ENCODE results near the gene BHLHE40. TPM values are rescaled to one million over a fixed set of nuclear protein-coding genes. Genes with fewer than 3 reads are reported as not detected.

The BHLHE40 gene
- total and polyA plus RNA-seq, 2 experiments from 2014 or later, result 67.1 to 116 TPM

DNA sequence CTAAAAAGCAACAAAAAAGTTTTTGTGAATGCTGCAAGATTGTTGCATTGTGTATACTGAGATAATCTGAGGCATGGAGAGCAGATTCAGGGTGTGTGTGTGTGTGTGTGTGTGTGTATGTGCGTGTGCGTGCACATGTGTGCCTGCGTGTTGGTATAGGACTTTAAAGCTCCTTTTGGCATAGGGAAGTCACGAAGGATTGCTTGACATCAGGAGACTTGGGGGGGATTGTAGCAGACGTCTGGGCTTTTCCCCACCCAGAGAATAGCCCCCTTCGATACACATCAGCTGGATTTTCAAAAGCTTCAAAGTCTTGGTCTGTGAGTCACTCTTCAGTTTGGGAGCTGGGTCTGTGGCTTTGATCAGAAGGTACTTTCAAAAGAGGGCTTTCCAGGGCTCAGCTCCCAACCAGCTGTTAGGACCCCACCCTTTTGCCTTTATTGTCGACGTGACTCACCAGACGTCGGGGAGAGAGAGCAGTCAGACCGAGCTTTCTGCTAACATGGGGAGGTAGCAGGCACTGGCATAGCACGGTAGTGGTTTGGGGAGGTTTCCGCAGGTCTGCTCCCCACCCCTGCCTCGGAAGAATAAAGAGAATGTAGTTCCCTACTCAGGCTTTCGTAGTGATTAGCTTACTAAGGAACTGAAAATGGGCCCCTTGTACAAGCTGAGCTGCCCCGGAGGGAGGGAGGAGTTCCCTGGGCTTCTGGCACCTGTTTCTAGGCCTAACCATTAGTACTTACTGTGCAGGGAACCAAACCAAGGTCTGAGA lies 4.7 kb downstream of the BHLHE40 start:
- Histone ChIP-seq H3K36me3 (replicated peaks; ENCODE audit: insufficient read depth, low read depth) (no peaks in the 10 kb centered on the region), H3K27me3 (no peaks in the 10 kb centered on the region), H3K4me2 (peak overlapping the region; percentile 77), H3K4me3 (no peak overlapping the region), H2AFZ (no peak overlapping the region), H3K79me2 (peaks cover 29% of the 10 kb centered on the region), H3K9me3 (ENCODE audit: low read depth) (no peaks in the 10 kb centered on the region), H3K27ac (peak overlapping the region; percentile 39), H3K4me1 (ENCODE audit: insufficient read depth) (peaks cover 19% of the 10 kb centered on the region), H4K20me1 (ENCODE audit: insufficient read depth, poor library complexity, severe bottlenecking) (peaks cover 6% of the 10 kb centered on the region), H3K9me2 (replicated peaks; ENCODE audit: insufficient read depth) (no peaks in the 10 kb centered on the region)
- TF ChIP-seq EZH2 (IDR thresholded peaks at IDR 0.05; ENCODE audit: borderline replicate concordance), result no peak
- no peak for TF ChIP-seq EZH2phosphoT487 (IDR thresholded peaks at IDR 0.05; ENCODE audit: low read depth, severe bottlenecking, unreplicated experiment)
- TF ChIP-seq CTCF (IDR thresholded peaks at IDR 0.05; ENCODE audit: poor library complexity), result no peak
- WGBS (ENCODE audit: low lambda C conversion rate, missing lambda C conversion rate), result 48% methylated on average over 16 of the region's 16 CpGs
- DNase-seq (ENCODE audit: low spot score), result peak; percentile 74

GRCh38 chr3:4984511-4984864 lies 5.3 kb downstream of the BHLHE40 start:
- no peaks in the 10 kb centered on the region for H3K36me3 ChIP-seq (replicated peaks; ENCODE audit: insufficient read depth, low read depth)
- peaks cover 19% of the 10 kb centered on the region for H3K4me1 ChIP-seq (ENCODE audit: insufficient read depth)
- 92% methylated on average over 9 of the region's 9 CpGs for WGBS (ENCODE audit: low lambda C conversion rate, missing lambda C conversion rate)
- no peaks in the 10 kb centered on the region for H3K9me3 ChIP-seq (ENCODE audit: low read depth)
- H2AFZ ChIP-seq, result no peak overlapping the region
- peaks cover 6% of the 10 kb centered on the region for H4K20me1 ChIP-seq (ENCODE audit: insufficient read depth, poor library complexity, severe bottlenecking)
- no peaks in the 10 kb centered on the region for H3K9me2 ChIP-seq (replicated peaks; ENCODE audit: insufficient read depth)
- H3K27me3 ChIP-seq, result no peaks in the 10 kb centered on the region
- TF ChIP-seq CTCF (IDR thresholded peaks at IDR 0.05; ENCODE audit: poor library complexity), result no peak
- no peak for TF ChIP-seq EZH2phosphoT487 (IDR thresholded peaks at IDR 0.05; ENCODE audit: low read depth, severe bottlenecking, unreplicated experiment)
- TF ChIP-seq EZH2 (IDR thresholded peaks at IDR 0.05; ENCODE audit: borderline replicate concordance), result no peak
- H3K27ac ChIP-seq, result peak overlapping the region; percentile 39
- H3K4me3 ChIP-seq, result no peak overlapping the region
- H3K79me2 ChIP-seq, result peaks cover 29% of the 10 kb centered on the region
- peak overlapping the region; percentile 77 for H3K4me2 ChIP-seq
- DNase-seq (ENCODE audit: low spot score), result no peak

GRCh38 chr3:4985330-4986174 lies 6.3 kb downstream of the BHLHE40 start:
- no peak overlapping the region for H3K4me3 ChIP-seq
- peaks cover 6% of the 10 kb centered on the region for H4K20me1 ChIP-seq (ENCODE audit: insufficient read depth, poor library complexity, severe bottlenecking)
- H3K27me3 ChIP-seq, result no peaks in the 10 kb centered on the region
- peak overlapping the region; percentile 88 for H3K27ac ChIP-seq
- no peaks in the 10 kb centered on the region for H3K9me3 ChIP-seq (ENCODE audit: low read depth)
- TF ChIP-seq EZH2phosphoT487 (IDR thresholded peaks at IDR 0.05; ENCODE audit: low read depth, severe bottlenecking, unreplicated experiment) (no peak), EZH2 (IDR thresholded peaks at IDR 0.05; ENCODE audit: borderline replicate concordance) (no peak), CTCF (IDR thresholded peaks at IDR 0.05; ENCODE audit: poor library complexity) (no peak)
- H3K4me1 ChIP-seq (ENCODE audit: insufficient read depth), result peaks cover 19% of the 10 kb centered on the region
- WGBS (ENCODE audit: low lambda C conversion rate, missing lambda C conversion rate), result 75% methylated on average over 10 of the region's 10 CpGs
- H3K4me2 ChIP-seq, result peak overlapping the region; percentile 76
- no peak overlapping the region for H2AFZ ChIP-seq
- peaks cover 28% of the 10 kb centered on the region for H3K79me2 ChIP-seq
- peak; percentile 56 for DNase-seq (ENCODE audit: low spot score)
- H3K9me2 ChIP-seq (replicated peaks; ENCODE audit: insufficient read depth), result no peaks in the 10 kb centered on the region
- H3K36me3 ChIP-seq (replicated peaks; ENCODE audit: insufficient read depth, low read depth), result no peaks in the 10 kb centered on the region
